Cardiac fibroblast (primary cell): Measurements from ENCODE around the gene OR8G5.

ENCODE experiments used
- DNase-seq, 2 donors: peaks; one replicate each; pipeline versions ENCODE4 v3.0.0 to v3.0.0-alpha.2; 2010; ENCODE audit warnings: low read depth in 2 of 2
- H3K4me3 ChIP-seq, 2 donors: replicated peaks in 1 of 2; 1 replicate in 1 of 2; 2 replicates in 1 of 2; pipeline ENCODE4 v1.5.1; 2011; ENCODE audit warnings: low read depth in 2 of 2, low read length in 2 of 2, mild to moderate bottlenecking in 2 of 2, moderate library complexity in 1 of 2
- TF ChIP-seq, protein P1 (sequence below): IDR thresholded peaks from one replicate; pipeline ENCODE4 v1.5.1; 2011; ENCODE audit warnings: low read depth, mild to moderate bottlenecking, low read length, inconsistent platforms

The OR8G5 gene, protein sequence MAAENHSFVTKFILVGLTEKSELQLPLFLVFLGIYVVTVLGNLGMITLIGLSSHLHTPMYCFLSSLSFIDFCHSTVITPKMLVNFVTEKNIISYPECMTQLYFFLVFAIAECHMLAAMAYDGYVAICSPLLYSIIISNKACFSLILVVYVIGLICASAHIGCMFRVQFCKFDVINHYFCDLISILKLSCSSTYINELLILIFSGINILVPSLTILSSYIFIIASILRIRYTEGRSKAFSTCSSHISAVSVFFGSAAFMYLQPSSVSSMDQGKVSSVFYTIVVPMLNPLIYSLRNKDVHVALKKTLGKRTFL

DNA sequence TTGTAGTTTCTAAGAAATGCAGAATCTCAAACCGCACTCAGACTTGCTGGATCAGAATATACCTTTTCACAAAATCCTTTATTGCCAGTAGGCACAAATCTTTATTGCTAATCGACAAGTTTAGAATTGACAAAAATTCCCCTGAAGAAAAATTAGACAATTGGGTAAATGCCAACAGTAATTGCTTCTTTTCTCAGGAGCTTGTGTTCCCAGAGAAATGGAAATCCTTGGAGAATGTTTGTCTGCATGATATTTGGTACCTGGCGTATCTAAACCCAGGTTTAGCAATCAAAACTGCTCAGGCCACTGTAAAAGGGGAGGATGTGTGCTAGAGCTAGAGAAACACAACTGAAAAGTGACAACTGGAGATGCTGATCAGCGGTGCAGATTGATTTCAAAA lies at the start of gene OR8G5:
Gene OR8G5 (plus strand): TSS at position 301 of the 400 bp plus-strand sequence. CDS start 8,556 bp downstream, outside the sequence.
- TF ChIP-seq, protein P1, sequence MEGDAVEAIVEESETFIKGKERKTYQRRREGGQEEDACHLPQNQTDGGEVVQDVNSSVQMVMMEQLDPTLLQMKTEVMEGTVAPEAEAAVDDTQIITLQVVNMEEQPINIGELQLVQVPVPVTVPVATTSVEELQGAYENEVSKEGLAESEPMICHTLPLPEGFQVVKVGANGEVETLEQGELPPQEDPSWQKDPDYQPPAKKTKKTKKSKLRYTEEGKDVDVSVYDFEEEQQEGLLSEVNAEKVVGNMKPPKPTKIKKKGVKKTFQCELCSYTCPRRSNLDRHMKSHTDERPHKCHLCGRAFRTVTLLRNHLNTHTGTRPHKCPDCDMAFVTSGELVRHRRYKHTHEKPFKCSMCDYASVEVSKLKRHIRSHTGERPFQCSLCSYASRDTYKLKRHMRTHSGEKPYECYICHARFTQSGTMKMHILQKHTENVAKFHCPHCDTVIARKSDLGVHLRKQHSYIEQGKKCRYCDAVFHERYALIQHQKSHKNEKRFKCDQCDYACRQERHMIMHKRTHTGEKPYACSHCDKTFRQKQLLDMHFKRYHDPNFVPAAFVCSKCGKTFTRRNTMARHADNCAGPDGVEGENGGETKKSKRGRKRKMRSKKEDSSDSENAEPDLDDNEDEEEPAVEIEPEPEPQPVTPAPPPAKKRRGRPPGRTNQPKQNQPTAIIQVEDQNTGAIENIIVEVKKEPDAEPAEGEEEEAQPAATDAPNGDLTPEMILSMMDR: no peak
- H3K4me3 ChIP-seq: no peak within 1 kb of the TSS
- DNase-seq: no peak

DNA sequence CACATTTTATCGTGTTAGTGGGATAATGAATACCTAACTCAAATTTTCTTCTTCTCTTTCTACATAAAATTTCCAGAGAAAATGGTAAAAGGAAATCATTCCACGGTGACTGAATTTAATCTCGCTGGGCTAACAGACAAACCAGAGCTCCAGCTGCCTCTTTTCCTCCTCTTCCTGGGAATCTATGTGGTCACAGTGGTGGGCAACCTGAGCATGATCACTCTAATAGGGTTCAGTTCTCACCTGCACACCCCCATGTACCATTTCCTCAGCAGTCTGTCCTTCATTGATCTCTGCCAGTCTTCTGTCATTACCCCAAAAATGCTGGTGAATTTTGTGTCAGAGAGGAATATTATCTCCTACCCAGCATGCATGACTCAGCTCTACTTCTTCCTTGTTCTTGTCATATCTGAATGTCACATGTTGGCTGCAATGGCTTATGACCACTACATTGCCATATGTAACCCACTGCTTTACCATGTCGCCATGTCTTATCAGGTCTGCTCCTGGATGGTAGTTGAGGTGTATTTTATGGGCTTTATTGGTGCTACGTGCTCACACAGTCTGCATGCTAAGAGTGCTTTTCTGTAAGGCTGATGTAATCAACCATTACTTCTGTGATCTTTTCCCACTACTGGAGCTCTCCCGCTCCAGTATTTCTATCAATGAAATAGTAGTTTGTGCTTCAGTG lies 48.9 kb upstream of the OR8G5 start:
- no peak overlapping the region for H3K4me3 ChIP-seq
- no peak for DNase-seq
- TF ChIP-seq, protein P1: no peak

DNA sequence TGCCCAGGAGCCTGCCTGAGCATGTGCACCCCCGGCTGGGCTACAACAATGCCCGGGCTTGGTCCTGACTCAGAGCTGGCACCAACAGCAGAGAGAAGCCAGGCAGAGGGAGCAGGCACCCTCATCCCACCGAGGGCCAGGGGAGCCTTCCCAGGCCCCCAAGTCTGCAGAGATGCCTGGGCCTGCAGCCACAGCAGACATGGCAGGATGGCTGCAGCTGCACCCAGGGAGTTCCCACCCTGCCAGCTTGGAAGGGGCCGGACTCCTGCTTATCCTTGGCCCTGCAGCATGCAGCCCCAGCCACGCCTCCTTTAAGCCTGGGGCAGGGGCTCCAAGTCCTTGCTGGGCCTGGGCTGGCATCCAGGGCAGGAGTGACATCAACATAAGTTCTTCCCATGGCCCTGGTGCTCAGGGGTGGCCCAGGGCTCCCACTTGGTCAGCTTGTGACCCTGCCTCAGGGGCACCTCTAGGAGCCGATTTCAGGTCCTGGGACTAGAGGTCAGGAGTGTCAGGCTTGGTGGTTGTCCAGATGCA lies 46.3 kb upstream of the OR8G5 start:
- TF ChIP-seq, protein P1: no peak
- DNase-seq: no peak
- no peak overlapping the region for H3K4me3 ChIP-seq

DNA sequence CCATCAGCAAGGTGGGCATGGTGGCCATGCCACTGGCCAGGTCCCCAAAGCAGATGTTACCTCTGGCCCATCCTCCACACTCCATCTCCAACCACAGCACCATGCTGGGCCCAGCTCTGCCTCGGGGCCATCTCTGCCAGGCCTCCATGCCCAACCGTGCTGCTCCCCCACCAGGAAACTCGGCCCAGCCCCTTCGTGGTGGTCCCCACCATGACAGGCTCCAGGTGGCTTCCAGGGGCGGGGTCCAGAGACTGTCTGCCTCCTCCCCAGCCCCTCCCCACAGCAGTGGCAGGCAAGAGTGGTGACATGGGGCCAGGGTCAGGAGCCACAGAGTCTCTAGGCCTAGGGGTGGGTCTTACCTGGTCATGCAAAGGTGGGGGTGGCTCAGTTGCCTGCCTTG lies 45.8 kb upstream of the OR8G5 start:
- H3K4me3 ChIP-seq: no peak overlapping the region
- TF ChIP-seq, protein P1: no peak
- no peak for DNase-seq

DNA sequence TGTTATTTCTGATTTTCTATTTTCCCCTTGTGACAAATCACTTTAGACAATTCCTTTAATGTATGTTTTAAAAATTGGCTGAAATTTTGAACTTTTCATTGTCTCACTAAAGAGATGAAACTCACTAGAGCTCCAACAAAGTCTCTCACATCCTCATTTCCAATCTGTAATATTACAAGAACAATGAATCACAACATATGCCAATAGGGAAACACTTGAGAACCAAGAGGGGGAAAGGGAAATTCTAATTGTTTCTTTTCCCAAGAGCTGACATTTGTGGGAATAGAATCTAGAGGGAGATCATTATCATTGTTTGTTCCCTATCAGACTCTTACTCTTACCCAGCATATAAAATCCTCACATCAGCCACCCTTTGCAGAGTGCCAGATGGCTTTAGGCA lies 44.9 kb upstream of the OR8G5 start:
- DNase-seq: no peak
- TF ChIP-seq, protein P1: no peak

DNA sequence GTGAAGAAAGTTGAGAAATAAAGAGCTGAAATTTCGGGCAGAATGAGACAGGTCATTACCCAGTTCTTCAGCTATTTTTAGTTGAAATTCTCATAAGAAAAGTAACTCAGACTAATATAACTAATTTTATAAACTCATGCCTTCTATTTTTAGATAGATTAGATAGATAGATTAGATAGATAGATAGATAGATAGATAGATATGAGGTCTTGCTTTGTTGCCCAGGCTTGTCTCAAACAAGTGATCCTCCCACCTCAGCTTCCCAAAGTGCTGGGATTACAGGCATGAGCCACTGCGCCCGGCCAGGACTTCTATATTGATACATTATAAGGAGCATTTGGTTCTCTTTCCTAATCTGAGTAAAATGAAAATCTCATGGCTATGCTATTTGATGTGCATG lies 42.1 kb upstream of the OR8G5 start:
- H3K4me3 ChIP-seq: no peak overlapping the region
- TF ChIP-seq, protein P1: no peak
- DNase-seq: no peak

More for the DNA sequence above, 44.9 kb upstream of the OR8G5 start:
- H3K4me3 ChIP-seq: no peak overlapping the region
